HG03520 (cell line): ENCODE results near the gene GRK1.

Source experiments
- ATAC-seq: cut with Tn5 transposase; IDR thresholded peaks from one replicate; pipeline ENCODE4 v1.9.1; 2021; ENCODE audit warnings: mild to moderate bottlenecking, moderate library complexity; ENCODE audit not compliant: unreplicated experiment

The GRK1 gene

GRCh38 chr13:113774177-113775107, 107.4 kb downstream of the GRK1 start:
- no peak for ATAC-seq

GRCh38 chr13:113775451-113776145, 108.6 kb downstream of the GRK1 start:
- ATAC-seq, result no peak

GRCh38 chr13:113776231-113777125, 109.5 kb downstream of the GRK1 start:
- ATAC-seq, result no peak

GRCh38 chr13:113777311-113778260, 110.6 kb downstream of the GRK1 start:
- no peak for ATAC-seq

GRCh38 chr13:113781571-113781970, 114.6 kb downstream of the GRK1 start:
- ATAC-seq, result no peak

GRCh38 chr13:113782472-113782871, 115.5 kb downstream of the GRK1 start:
- no peak for ATAC-seq

GRCh38 chr13:113783200-113783881, 116.3 kb downstream of the GRK1 start:
- ATAC-seq, result no peak

- ATAC-seq, result no peak
Measured at GRCh38 chr13:113783966-113784644, 117.1 kb downstream of the GRK1 start.

- ATAC-seq, result no peak
Measured at GRCh38 chr13:113784645-113785024, 117.6 kb downstream of the GRK1 start.

- no peak for ATAC-seq
Measured at GRCh38 chr13:113785051-113786010, 118.3 kb downstream of the GRK1 start.

GRCh38 chr13:113786262-113786841, 119.3 kb downstream of the GRK1 start:
- no peak for ATAC-seq
